Endometrial microvascular endothelial cells (primary cell): ENCODE data around the gene EPN2. TPM values are rescaled to one million over a fixed set of nuclear protein-coding genes. Genes with fewer than 3 reads are reported as not detected.
"Not testable (repeated sequence)": the region's sequence is repeated elsewhere in the genome, so short reads cannot be mapped to it uniquely, and the experiment has no call there.

Experiments
- in situ Hi-C: cut with HindIII; loops from 2 replicates; pipeline ENCODE4 v1.10.0; 2017; ENCODE audit warnings: low sequenced_read_pairs, low pct_unique_long_range_greater_than_20kb; ENCODE audit errors: inconsistent ontology term
- total RNA-seq: library from RNA; depleted of rRNA; stranded (reverse); fragments of >200 nt; gene quantifications from one replicate; pipeline ENCODE4 v1.2.3, GENCODE V29; 2015; ENCODE audit errors: inconsistent ontology term

Gene EPN2
- 19.8 TPM for total RNA-seq

GRCh38 chr17:19237139-19237388 lies at the start of gene EPN2:
EPN2 (plus strand) TSS chr17:19237366; CDS start chr17:19283120, 45,754 bp downstream.
- in situ Hi-C loops = not testable (repeated sequence)

DNA sequence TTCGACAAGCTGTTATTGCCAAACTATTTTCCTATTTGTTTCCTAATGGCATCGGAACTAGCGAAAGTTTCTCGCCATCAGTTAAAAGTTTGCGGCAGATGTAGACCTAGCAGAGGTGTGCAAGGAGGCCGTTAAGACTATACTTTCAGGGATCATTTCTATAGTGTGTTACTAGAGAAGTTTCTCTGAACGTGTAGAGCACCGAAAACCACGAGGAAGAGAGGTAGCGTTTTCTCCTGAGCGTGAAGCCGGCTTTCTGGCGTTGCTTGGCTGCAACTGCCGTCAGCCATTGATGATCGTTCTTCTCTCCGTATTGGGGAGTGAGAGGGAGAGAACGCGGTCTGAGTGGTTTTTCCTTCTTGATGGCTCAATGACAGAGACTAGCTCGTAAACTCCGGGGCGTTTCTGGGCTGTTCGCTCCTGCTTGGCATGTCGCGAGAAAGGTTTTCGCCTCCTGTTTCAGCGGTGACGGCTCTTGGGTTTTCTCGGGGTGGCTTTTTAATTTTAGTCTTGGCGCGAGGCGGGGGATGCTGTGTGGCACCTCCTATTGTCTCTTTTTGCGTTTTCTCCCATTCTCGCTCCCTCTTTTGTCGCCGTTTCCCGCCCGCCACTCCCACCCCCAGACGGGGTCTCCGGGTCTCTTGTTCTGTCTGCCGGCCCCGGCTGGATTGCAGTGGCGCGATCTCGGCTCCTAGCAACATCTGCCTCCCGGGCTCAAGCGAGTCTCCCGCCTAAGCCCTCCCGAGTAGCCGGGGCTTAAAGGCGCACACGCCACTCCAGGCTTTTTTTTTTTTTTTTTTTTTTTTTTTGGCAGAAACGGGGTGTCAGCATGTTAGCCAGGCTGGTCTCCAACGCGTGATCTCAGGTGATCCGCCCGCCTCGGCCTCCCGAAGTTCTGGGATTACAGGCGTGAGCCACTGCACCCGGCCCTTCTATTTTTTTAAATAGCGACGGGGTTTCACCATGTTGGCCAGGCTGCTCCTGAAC lies 49.0 kb upstream of the EPN2 start:
- in situ Hi-C loops = not testable (repeated sequence)

GRCh38 chr17:19188870-19189708 lies 48.1 kb upstream of the EPN2 start:
- in situ Hi-C loops = not testable (repeated sequence)

DNA sequence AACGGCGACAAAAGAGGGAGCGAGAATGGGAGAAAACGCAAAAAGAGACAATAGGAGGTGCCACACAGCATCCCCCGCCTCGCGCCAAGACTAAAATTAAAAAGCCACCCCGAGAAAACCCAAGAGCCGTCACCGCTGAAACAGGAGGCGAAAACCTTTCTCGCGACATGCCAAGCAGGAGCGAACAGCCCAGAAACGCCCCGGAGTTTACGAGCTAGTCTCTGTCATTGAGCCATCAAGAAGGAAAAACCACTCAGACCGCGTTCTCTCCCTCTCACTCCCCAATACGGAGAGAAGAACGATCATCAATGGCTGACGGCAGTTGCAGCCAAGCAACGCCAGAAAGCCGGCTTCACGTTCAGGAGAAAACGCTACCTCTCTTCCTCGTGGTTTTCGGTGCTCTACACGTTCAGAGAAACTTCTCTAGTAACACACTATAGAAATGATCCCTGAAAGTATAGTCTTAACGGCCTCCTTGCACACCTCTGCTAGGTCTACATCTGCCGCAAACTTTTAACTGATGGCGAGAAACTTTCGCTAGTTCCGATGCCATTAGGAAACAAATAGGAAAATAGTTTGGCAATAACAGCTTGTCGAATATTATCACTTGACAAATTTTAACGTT lies 47.3 kb upstream of the EPN2 start:
- in situ Hi-C loops = not testable (repeated sequence)

GRCh38 chr17:19196382-19197204 lies 40.6 kb upstream of the EPN2 start:
- in situ Hi-C loops = not testable (repeated sequence)

DNA sequence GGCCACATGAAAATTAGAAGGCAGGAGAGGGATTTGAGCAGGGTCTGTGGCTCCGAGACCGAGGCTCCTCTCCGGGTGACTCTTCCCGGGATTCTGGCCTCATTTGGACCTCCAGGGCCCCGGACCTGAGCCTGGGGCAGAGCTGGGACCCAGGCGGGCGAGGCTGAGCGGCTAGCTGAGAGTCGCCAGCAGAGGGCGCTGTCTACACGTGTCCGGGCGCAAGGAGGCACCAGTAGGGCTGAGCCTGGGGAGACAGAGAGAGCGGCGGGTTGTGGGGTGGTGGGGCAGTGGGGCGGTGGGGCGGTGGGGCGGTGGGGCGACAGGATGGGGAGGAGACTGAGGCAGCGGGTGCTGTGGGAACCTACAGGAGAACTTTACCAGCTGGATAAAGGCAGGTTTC lies 34.7 kb upstream of the EPN2 start:
- in situ Hi-C loops = not testable (repeated sequence)

DNA sequence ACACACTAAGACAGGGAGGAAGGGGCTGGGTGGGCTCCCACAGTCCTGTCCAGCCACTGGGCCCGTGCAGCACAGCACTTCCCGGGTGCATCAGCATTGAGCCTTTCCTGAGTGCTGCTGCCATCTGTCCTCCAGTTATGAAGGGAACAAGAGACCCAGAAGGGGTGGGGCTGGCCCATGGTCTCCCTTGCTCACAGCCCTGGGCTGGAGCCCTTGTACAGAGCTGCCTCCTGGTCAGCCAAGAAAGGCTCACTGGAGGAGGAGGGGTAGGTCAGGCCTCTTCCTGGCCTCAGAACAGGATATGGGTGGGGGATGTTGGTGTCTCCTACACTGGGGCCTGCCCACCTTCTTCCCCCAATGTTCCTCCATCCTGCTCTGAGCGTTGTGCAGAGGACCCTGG lies 33.7 kb upstream of the EPN2 start:
- in situ Hi-C loops = not testable (repeated sequence)

DNA sequence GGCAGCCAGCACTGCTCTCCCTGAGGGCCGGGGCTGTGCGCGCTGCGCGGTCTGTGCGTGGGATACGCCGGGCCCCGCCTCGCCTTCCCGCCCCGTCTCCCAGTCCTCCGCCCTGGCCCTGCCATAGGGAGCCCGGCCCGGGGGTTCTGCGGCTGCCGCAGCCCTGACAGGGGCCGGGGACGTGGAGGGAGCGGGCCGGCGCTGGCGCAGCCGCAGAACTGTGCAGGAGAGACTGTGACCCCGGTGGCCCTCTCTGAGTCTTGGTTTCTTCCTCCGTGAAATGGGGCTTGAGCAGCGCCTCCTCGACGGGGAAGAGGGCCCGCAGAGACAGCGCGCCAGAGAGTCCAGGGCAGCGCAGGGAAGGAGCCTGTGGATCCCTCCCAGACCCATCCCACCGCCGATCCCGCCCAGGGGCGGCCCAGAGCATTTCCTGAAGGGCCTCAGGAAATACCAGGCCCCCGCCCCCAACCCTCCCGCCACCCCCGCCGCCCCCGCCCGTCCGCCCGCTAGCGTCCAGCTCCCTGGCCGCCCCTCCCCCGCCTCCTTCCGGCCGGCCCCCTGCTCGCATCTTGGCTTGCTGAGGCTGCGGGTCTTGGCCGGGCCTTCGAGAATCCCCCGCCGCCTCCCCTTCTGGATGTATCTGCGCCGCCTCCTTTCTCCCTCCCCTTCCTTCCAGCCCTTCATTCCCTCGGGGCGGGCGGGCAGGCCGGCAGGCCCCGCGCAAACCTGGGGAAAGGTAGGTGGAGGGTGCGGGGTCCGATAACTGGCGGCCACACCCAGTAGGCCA lies 21.9 kb upstream of the EPN2 start:
- in situ Hi-C loops = not testable (repeated sequence)

DNA sequence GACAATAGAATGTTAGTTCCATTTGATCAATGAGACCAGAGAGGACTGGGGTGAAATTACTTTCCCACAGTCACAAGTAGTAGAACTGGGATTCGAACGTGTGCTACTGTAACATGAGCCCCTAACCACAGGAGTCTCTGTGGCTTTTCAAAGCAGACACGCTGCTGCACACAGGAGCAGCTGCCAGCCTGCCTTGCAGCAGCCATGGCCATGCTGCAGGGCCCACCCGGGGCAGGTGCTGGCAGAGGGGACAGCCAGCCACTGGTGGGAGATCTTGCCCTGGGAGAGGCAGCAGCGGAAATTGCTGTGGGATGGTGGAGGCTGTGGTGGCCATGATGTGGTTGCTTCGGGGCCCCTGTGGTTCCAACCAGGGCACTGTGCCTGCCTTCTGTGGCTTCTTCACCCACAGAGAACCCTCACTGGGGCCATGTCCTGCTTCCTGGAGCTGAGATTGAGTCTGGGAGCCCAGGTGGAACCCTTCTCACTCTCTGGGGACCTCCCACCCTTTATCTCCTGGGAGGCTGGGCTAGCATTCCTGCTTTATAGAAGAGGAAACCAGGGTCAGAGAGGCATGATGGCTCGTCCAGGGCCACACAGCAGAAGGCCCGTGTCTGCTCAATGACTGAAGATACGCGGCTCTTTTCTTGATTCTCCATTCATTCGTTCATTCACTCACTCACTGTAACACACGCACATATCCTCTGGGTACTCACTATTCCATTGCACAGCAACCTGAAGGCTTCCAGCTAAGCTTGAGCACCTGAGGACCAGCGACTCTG lies 20.8 kb upstream of the EPN2 start:
- in situ Hi-C loops = not testable (repeated sequence)

- in situ Hi-C loops = not testable (repeated sequence)
Observed at GRCh38 chr17:19218914-19219313, 18.3 kb upstream of the EPN2 start.

DNA sequence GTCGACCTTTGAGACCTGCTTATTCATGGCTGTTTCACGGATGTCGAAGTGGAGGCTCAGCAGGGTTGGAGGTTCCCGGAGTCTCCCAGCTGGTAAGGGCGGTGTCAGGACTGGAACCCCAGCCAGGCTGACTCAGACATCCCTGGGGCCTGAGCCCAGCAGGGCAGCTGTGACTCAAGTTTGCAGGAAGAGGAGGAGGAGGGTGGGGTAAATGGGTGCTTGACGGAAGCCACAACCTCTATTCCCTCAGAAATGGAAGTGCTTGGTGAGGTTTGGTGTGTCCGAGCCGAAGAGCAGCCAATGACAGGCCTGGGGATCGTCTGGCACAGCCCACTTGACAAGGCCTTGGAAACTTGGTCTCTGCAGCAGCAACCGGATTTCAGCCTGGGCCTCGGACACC lies 17.8 kb upstream of the EPN2 start:
- in situ Hi-C loops = not testable (repeated sequence)

DNA sequence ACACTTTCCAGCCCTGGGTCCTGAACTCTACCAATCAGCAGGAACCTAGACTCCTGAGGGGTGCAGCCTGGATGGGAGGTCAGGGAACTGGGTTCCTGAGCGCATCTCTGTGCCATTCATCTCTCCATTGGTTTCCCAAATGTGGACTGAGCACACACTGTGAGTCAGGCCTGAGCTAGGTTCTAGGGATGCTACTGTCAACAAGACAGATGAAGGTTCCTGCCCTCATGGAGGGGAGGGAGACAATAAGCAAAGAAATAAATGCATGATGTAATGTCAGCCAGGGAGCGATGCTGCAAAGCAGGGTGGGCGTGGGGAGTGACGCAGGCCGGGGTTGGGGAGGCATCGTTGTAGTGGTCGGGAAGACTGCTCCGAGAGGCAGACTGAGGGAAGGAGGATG lies 17.0 kb upstream of the EPN2 start:
- in situ Hi-C loops = not testable (repeated sequence)

DNA sequence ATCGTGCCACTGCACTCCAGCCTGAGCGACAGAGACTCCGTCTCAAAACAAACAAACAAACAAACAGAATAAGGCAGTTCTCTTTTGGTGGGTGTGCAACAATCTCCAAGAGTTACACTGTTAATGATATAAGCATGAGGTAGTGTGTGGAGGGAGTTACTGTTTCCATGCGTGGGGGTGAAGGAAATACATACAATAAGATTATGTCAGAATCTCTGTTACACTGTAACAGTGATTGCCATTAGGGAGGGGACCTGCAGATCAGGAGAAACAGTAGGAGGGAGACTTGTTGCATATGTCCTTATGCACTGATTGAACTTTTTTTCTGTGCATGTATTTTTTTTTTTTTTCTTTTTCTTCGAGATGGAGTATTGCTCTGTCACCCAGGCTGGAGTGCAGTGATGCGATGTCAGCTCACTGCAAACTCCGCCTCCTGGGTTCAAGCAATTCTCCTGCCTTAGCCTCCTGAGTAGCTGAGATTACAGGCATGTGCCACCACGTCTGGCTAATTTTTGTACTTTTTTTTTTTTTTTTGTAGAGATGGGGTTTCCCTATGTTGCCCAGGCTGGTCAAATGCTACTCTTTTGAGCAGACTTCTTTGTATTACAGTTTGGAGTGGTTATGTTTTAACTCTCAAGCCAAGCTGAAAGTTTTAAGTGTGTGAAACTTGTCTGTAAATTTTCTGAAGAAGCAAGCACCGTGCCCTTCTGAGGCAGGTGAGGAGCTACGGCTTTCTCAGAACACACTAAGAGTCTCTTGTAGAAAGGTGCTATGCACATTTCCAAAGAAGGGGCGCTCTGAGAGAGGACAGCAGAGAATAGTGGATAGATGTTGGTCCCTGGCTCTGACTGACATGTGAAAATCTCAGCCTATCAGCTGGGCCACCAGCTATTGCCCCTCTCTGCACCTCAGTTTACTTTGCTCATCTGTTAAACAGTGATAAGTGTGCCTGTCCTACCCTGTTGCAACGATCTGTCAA lies 10.3 kb upstream of the EPN2 start:
- in situ Hi-C loops = not testable (repeated sequence)

DNA sequence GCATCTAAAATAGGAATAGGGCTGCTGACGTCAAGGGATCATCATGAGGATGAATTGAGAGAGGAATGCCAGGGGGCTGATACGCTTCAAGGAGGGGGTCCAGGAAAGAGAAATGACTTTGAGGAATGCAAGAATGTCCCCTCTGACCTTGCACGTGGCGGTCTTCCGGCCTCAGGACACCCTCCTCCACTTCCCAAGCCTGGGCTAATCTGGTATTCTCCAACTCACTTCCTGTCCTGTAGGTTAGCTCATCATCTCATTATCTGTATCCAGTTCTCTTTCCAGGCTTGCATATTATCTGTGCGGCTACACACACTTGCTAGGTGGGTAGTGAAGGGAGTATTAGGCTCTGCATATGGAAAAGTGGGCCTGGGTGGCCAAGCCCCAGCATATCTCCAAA lies 2.5 kb upstream of the EPN2 start:
- in situ Hi-C loops = not testable (repeated sequence)

- in situ Hi-C loops = not testable (repeated sequence)
Observed at GRCh38 chr17:19236351-19237138, 621 bp upstream of the EPN2 start.
